ENCODE measurements around the gene TAOK3.

- TF ChIP-seq, protein P1, sequence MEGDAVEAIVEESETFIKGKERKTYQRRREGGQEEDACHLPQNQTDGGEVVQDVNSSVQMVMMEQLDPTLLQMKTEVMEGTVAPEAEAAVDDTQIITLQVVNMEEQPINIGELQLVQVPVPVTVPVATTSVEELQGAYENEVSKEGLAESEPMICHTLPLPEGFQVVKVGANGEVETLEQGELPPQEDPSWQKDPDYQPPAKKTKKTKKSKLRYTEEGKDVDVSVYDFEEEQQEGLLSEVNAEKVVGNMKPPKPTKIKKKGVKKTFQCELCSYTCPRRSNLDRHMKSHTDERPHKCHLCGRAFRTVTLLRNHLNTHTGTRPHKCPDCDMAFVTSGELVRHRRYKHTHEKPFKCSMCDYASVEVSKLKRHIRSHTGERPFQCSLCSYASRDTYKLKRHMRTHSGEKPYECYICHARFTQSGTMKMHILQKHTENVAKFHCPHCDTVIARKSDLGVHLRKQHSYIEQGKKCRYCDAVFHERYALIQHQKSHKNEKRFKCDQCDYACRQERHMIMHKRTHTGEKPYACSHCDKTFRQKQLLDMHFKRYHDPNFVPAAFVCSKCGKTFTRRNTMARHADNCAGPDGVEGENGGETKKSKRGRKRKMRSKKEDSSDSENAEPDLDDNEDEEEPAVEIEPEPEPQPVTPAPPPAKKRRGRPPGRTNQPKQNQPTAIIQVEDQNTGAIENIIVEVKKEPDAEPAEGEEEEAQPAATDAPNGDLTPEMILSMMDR (conservative IDR thresholded peaks at IDR 0.05): no peak
- TF ChIP-seq EZH2 (IDR thresholded peaks at IDR 0.05; ENCODE audit: low read depth): no peak
Observed at GRCh38 chr12:118148287-118148686, 224.4 kb downstream of the TAOK3 start.
